Mucosa of descending colon (tissue), 3 donors: ENCODE measurements around the gene ADAM17. TPM values are rescaled to one million over a fixed set of nuclear protein-coding genes. Genes with fewer than 3 reads are reported as not detected.

Experiments used
- ATAC-seq: fragments of 200-7000 bp; cut with Tn5 transposase; one replicate; pipeline ENCODE4 v1.9.1; 2020; ENCODE audit warnings: mild to moderate bottlenecking, moderate library complexity
- DNase-seq, 3 donors: peaks; one replicate each; pipeline ENCODE4 v3.0.0-alpha.2; 2020
- H3K36me3 ChIP-seq: fragments of 200-600 bp; one replicate; pipeline ENCODE4 v1.8.0; 2021; ENCODE audit warnings: low read depth, mild to moderate bottlenecking
- H3K4me1 ChIP-seq: fragments of 200-600 bp; one replicate; pipeline ENCODE4 v1.8.0; 2021; ENCODE audit warnings: low read depth, mild to moderate bottlenecking
- H3K4me3 ChIP-seq: fragments of 200-600 bp; one replicate; pipeline ENCODE4 v1.8.0; 2021; ENCODE audit warnings: mild to moderate bottlenecking
- H3K9me3 ChIP-seq: fragments of 200-600 bp; one replicate; pipeline ENCODE4 v1.8.0; 2021; ENCODE audit warnings: mild to moderate bottlenecking
- CTCF ChIP-seq: fragments of 200-600 bp; IDR thresholded peaks from one replicate; pipeline ENCODE4 v1.8.0; 2022; ENCODE audit warnings: antibody characterized with exemption, mild to moderate bottlenecking
- intact Hi-C, 2 donors: fragments of 100-400 bp; cut with DNase I in 1 of 2; cut with micrococcal nuclease in 1 of 2; formaldehyde crosslinking; loops; one replicate each; pipeline versions ENCODE4 v1.11.0 to v1.11.1; 2022; cut with DNase I, micrococcal nuclease
- total RNA-seq, 3 donors: library from RNA; stranded (reverse); fragmentation: NEBNext Ultra II Directional in 2 of 3; extraction: Animal tissue kit (Norgen Biotek cat#: 25700) in 2 of 3; gene quantifications; one replicate each; pipeline versions ENCODE4 v1.2.1 to v1.2.4, GENCODE V29; 2021 to 2023
- donor health status: DM: no; HTN: no; CAD: no; lungs with moderate emphysema.
- donor health status: DM: no; HTN: no; CAD: no.
- donor health status: DM: no; HTN: yes; CAD: no.

ADAM17 gene
- total RNA-seq, 3 donors from 2014 or later = 20.9 to 22.8 (median 21.0) TPM

DNA sequence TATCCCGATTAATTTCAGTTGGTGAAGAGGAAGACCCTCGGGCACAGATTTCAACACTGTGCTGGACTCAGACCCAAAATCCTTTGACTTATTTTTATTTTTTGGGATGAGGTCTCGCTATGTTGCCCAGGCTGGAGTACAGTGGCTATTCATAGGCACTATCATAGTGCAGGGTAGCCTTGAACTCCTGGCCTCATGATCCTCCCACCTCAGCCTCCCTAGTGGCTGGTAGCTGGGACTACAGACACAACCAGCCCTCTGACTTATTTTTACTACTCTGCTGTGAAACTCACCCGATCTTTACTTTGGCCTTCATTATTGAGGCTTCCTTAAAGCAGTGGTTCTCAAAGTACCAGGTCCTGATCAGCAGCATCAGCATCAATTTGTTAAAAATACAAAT is 18.2 kb upstream of the ADAM17 start:
- ATAC-seq (no peak), DNase-seq (no peak)
- no peak for TF ChIP-seq CTCF
- no peaks in the 10 kb centered on the region for H3K36me3 ChIP-seq
- no peaks in the 10 kb centered on the region for H3K4me1 ChIP-seq
- H3K9me3 ChIP-seq = no peaks in the 10 kb centered on the region
- intact Hi-C loops = no loop called here
- no peak overlapping the region for H3K4me3 ChIP-seq

GRCh38 chr2:9573013-9573720 is 17.5 kb upstream of the ADAM17 start:
- DNase-seq (no peak), ATAC-seq (no peak)
- Histone ChIP-seq H3K4me3 (no peak overlapping the region), H3K9me3 (no peaks in the 10 kb centered on the region), H3K36me3 (no peaks in the 10 kb centered on the region), H3K4me1 (no peaks in the 10 kb centered on the region)
- no peak for TF ChIP-seq CTCF
- intact Hi-C loops = no loop called here

DNA sequence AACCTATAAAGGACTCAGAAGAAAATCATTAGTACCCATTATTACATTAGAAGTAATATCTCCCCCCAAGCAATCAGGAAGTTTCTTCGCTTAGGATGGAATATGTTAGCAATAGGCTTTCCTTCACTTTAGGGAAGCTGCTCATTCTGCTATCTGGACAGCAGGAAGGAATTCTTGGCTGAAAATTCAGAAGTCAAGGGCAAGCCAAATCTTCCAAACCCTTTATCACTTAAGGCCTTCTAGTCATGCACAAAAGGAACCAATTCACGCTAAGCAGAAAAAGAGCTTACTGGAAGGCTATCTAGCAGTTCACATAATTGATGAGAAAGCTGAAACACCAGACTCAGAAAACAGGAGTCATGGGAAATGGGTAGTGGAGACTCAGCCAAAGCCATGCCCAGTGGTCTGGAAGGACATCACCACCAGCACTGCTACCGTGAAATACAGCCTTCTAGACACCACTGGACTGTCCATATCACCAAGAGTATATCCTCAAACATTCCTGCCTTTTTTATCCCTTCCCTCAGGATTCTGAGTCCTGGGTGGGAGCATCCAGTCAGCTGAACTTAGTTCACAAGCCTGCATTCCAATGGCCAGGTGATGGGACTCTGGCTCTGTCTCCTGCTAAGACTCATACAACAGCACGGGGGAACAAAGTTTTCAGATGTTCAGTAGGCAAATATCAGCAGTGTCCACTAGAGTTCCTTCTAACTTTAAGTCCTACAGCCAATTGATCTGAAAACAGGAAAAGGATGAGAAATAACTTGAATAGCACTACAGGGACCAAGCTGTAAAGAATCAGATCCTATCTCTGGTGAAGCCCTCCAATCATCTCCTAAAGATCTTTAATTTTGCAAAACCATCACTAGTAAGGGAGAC is 14.8 kb upstream of the ADAM17 start:
- ATAC-seq = no peak

DNA sequence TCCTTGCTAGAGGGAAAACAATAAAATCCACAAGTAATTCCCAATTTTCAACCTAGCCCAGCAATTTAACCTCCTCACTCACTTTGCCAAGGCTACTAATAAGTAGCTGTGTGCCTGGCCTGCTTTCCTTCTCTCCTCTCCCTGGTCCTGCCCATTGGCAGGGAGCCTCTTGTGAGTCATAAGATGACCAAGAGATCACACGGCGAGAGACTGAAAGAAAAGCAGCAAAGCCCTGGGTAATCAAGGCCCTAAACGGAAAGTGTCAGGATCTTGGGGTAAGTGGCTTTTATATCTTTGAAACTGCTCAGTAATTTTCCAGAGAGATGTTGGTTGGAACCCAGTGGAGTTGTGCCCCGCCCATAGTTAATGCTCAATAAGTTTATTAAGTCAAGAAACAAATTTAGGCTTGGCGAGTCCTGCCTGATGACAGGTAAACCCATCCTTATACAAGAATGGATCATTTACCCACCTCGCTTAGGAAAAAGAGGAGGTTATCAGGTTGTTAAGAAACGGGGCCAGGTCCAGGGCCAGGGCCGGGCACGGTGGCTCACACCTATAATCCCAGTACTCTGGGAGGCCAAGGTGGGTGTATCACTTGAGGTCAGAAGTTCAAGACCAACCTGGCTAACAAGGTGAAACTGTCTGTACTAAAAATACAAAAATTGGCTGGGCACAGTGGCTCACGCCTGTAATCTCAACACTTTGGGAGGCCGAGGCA is 10.0 kb upstream of the ADAM17 start:
- TF ChIP-seq CTCF = no peak
- peak; percentile 96 for ATAC-seq
- peak in 1 of 3 donors; percentile 70 for DNase-seq
- intact Hi-C loops = no loop called here
- Histone ChIP-seq H3K4me3 (no peak overlapping the region), H3K36me3 (no peaks in the 10 kb centered on the region), H3K4me1 (no peaks in the 10 kb centered on the region), H3K9me3 (no peaks in the 10 kb centered on the region)

More for the DNA sequence above, 14.8 kb upstream of the ADAM17 start:
- intact Hi-C loops = no loop called here
- Histone ChIP-seq H3K4me3 (no peak overlapping the region), H3K36me3 (no peaks in the 10 kb centered on the region), H3K4me1 (no peaks in the 10 kb centered on the region), H3K9me3 (no peaks in the 10 kb centered on the region)
- TF ChIP-seq CTCF = no peak
- no peak for DNase-seq

DNA sequence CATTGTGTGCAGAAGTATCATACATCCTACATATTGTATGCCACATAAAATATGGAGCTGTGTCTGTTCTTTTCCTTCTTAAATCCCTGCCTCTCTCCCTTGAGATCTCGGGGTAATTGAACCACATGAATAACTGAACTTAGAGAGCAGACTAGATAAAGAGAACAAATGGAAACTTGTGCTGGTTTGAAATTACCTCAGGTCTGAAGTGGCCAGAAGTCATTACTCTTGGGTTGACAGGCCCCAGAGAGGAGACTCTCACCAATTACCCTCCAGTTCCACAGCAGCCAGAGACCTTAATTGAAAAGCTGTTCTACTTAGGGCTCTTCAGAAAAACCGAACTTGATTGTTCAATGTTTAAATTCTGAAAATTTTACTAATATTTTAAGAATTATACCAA is 5.0 kb upstream of the ADAM17 start:
- H3K36me3 ChIP-seq = no peaks in the 10 kb centered on the region
- intact Hi-C loops = no loop called here
- ATAC-seq = no peak
- TF ChIP-seq CTCF = no peak
- no peaks in the 10 kb centered on the region for H3K9me3 ChIP-seq
- H3K4me3 ChIP-seq = no peak overlapping the region
- DNase-seq = no peak
- H3K4me1 ChIP-seq = peaks cover 5% of the 10 kb centered on the region
